HCT116 (cell line): ENCODE data around the gene TCFL5.

Experiments
- TF ChIP-seq, protein P1 (sequence below): IDR thresholded peaks from 2 replicates; pipeline ENCODE4 v1.6.1; 2011; ENCODE audit warnings: mild to moderate bottlenecking, low read length, moderate library complexity; ENCODE audit not compliant: insufficient replicate concordance; ENCODE audit errors: extremely low read depth
- TF ChIP-seq, protein P2 (sequence below): IDR thresholded peaks from 2 replicates; pipeline ENCODE4 v1.6.1; 2012
- TF ChIP-seq, protein P3 (sequence below), 3 experiments: fragments of 200-600 bp in 1 of 3; sonication (generic) in 1 of 3; IDR thresholded peaks in 2 of 3; conservative IDR thresholded peaks in 1 of 3; 2 replicates each; pipeline ENCODE4 v1.5.1; 2012 to 2017; ENCODE audit warnings: low read depth in 2 of 3, low read length in 2 of 3, antibody characterized with exemption in 1 of 3, borderline replicate concordance in 1 of 3, control low read depth in 1 of 3, mild to moderate bottlenecking in 1 of 3, mixed read lengths in 1 of 3, mixed run types in 1 of 3, moderate library complexity in 1 of 3; ENCODE audit not compliant: insufficient read depth in 1 of 3

DNA sequence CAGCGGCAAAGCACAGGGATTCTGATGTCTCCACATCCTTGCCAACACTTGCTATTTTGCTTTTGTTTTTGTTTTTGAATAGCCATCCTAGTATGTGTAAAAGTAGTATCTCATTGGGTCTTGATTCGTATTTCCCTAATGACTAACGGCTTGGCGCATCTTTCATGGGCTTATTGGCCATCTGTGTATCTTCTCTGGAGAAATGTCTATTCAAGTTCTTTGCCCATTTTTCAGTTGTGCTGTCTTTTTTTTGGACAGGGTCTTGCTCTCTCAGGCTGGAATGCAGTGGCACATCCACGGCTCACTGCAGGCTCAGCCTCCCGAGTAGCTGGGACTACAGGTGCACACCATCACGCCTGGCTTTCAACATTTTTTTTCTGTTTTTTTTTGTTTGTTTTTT is 17.4 kb downstream of the TCFL5 start:
- TF ChIP-seq, protein P1, sequence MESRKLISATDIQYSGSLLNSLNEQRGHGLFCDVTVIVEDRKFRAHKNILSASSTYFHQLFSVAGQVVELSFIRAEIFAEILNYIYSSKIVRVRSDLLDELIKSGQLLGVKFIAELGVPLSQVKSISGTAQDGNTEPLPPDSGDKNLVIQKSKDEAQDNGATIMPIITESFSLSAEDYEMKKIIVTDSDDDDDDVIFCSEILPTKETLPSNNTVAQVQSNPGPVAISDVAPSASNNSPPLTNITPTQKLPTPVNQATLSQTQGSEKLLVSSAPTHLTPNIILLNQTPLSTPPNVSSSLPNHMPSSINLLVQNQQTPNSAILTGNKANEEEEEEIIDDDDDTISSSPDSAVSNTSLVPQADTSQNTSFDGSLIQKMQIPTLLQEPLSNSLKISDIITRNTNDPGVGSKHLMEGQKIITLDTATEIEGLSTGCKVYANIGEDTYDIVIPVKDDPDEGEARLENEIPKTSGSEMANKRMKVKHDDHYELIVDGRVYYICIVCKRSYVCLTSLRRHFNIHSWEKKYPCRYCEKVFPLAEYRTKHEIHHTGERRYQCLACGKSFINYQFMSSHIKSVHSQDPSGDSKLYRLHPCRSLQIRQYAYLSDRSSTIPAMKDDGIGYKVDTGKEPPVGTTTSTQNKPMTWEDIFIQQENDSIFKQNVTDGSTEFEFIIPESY: no peak
- TF ChIP-seq, protein P2, sequence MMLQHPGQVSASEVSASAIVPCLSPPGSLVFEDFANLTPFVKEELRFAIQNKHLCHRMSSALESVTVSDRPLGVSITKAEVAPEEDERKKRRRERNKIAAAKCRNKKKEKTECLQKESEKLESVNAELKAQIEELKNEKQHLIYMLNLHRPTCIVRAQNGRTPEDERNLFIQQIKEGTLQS: no peak
- TF ChIP-seq, protein P3, sequence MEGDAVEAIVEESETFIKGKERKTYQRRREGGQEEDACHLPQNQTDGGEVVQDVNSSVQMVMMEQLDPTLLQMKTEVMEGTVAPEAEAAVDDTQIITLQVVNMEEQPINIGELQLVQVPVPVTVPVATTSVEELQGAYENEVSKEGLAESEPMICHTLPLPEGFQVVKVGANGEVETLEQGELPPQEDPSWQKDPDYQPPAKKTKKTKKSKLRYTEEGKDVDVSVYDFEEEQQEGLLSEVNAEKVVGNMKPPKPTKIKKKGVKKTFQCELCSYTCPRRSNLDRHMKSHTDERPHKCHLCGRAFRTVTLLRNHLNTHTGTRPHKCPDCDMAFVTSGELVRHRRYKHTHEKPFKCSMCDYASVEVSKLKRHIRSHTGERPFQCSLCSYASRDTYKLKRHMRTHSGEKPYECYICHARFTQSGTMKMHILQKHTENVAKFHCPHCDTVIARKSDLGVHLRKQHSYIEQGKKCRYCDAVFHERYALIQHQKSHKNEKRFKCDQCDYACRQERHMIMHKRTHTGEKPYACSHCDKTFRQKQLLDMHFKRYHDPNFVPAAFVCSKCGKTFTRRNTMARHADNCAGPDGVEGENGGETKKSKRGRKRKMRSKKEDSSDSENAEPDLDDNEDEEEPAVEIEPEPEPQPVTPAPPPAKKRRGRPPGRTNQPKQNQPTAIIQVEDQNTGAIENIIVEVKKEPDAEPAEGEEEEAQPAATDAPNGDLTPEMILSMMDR (IDR thresholded peaks at IDR 0.05 in 2 of 3, conservative IDR thresholded peaks at IDR 0.05 in 1 of 3; ENCODE audit: borderline replicate concordance in 1 of 3, insufficient read depth in 1 of 3, low read depth in 2 of 3, low read length in 2 of 3): no peak
